ENCODE data around the gene EVX1.
A peak's percentile ranks its signal among the peaks of the same experiment; 100 is the strongest.

The EVX1 gene

DNA sequence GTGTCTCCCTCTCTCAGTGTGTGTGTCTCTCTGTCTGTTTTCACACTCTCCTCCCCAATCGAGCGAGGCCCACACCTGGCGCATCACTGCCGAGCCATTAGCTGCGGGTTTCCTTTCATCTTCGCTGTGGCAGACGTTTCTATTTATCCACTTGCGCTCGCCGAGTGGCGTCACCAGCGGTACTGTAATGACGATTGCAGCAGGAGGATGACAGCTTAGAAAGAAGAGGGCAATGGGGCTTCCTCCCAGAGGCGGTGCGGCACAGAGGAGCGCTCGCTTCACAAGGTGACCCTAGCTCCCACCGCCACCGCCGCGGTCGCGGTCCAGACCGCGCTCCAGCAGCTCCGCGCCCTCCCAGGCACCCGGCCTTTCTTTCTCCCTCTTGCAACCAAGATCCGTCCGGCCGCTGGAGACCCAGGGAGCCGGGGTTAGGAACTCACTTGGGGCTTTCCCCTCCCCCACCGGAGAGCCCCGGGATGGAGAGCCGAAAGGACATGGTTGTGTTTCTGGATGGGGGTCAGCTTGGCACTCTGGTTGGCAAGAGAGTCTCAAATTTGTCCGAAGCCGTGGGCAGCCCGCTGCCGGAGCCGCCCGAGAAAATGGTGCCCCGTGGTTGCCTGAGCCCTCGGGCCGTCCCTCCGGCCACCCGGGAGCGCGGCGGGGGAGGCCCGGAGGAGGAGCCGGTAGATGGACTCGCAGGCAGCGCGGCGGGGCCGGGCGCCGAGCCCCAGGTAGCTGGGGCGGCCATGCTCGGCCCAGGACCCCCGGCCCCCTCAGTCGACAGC lies at the start of gene EVX1:
Gene EVX1, plus strand, starts transcription at position 248 of the 785 bp plus-strand sequence. Its CDS starts 229 bp downstream, at position 477.
- DNase-seq, result no peak

DNA sequence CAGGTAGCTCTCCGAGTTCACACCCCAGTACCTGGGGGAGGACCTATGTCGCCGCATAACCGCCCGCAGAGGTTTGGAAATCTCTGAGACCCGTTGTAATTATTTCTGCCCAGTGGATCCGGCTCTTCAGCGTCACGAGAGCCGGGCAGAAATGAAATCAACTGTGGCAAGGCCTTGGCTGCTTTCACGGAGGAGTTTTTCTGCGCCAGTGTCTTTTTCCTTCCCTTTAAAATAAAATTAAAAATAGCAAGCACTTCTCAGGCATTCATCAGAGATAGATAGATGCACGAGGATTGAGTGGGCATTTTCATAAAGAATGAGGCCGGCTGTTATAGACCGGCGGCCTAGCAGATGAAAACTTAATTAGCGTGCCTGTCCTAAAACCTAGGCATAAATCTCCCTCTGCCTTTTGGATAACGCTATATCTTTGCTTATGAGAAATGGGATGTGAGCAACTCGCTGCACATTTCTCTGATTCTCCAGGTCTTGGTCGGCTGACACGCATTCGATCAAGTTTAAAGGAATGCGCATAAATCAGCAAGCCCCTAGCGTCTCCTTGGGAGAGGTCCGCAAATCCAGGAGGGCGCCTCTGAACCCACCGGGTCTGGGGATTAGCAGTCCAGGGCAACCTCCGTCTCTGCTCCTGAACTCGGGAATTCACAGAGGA lies 49.1 kb upstream of the EVX1 start:
- DNase-seq, result no peak

- DNase-seq, result no peak
These were observed 48.6 kb upstream of the EVX1 start for GRCh38 chr7:27194002-27194352.

DNA sequence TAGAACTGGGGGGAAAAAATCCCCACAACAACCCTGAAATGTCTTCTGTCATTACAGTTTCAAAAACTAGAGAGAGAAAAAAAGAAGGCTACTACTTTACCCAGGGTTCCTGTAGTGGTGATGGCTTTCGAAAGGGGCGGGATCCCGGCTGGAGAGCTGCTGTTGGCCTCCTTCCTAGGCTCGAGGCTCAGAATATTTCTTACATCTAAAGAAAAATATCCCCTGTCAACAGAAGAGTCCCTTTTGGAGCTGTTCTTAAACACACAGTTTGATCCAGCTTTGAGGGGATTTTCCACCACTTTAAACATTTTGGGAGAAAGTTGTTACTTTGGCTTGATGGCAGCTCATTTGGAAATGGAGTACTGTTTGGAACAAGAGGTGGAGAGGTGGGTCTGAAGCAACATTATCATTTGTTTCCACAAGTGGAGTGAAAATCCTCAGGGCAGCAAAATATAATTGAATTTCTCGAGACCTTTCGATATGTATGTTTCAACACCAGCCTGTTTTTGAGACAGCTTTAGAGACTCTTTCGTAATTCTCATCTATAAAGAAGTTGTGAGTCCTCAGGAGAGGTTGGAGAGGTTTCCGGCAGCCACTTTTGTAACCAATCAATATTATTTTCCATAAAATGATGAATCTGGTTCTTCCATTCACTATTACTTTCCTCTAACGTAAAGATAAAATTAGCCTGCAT lies 47.8 kb upstream of the EVX1 start:
- DNase-seq, result no peak

- peak; percentile 87 to 90 for DNase-seq
These were observed 46.3 kb upstream of the EVX1 start for GRCh38 chr7:27196287-27196767.

DNA sequence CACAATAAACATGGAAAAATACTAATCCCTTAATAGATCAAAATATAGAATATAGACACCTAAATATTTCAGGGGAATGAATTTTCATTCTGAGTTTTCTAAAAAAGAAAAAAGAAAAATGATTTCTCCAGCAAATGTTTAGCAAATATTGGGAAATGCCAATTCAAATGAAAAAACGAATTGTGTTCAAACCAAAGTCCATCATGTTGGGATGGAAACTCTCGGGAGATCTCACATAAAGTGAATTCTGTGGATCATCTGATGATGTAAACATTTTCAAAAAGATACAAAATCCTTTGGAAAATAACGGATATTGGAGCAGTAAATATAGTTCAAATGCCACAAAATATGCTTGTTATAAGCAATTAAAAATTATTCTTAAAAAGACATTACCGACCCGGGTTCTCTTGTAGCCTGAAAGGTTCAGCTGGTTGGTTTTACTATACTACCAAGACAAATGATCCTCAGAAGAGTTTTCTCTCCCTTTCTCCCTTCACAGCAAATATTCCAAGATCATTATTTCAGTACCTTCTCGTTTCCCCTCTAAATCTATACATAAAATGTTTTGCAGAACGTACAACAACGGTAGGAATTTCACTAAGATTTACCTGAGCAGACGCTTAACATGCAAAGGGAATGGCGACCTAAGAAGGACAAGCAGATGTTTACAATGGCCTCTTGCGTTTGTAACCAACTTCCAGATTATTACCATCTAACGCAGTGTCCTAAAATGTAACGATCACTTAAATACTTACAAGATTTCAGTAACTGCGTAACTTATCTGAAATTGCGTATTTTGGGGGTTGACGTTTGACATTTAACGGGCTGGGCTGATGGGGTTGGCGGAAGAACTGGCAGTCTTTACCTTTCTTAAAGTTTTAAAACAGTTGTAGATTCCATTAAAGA lies 45.2 kb upstream of the EVX1 start:
- no peak for DNase-seq

DNA sequence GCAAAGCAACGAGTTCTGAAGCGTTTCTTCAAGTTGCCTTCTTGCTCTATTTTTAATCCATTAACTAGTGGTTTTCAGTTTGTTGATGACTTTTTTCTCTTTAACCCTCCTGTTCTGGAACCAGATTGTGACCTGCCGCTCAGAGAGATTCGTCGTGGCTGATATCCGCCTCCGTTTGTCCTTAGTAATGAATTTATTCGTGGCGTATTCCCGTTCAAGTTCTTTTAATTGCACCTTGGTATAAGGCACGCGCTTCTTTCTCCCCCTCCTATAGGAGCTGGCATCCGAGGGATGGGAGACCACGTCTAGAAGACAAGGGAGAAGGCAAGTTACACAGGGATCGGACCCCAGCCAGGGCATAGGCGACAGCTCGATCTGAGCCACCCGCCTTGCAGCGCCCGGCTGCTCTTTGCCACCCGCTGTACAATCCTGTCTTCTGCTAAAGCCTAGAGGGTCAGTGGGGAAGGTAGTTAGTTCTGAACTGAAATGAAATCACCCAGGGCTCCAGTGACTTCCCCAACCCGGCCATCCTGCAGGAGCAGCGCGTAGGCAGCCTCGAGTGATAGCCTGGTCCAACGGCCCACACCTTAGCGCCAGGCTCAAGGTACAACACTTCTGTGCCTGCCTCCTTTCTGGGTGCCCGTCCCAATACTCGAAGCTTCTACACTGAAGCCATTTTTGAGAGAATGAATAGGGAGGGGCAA lies 44.3 kb upstream of the EVX1 start:
- DNase-seq, result no peak

DNA sequence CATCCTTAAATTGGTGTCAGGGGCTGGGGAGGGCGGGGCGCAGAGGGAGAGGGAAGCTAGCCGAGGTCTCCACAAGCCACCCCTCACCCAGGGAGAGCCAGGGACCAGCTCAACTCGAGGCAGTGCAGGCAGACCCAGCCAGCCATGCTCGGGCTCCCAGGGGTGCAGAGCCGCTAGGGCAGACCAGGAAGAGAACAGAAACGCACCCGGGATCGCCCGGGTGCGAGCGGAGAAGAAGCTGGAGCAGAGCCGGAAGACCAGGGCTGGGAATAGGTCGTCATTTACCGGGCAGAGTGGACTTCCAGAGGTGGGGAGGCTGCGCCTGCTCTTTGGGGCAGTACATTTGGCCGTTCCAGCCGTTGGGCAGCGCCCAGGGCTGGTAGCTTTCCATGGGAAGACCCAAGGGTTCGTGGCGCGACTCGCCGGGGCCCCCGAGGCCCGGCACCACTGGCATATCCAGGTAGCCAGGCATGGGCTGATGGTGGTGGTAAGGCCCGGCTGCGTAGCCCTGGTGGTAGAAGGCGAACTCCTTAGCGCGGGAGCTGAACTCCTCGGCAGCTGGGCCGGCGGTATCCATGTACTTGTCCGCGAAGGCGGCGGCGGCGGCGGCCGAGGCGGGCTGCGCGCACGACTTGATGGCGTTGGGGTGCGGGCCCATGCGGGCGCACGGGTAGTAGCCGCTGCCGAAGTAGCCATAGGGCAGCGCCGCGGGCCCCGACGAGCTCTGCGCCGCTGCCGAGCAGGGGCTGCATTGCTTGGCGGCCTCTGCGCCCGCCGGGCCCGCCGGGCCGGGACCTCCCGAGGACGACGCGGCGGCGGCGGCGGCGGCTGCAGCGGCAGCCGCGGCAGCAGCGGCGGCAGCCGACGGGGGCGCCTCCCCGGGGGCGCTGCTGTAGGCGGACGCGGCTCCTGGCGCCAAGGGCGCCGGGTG lies 43.5 kb upstream of the EVX1 start:
- DNase-seq, result no peak

DNA sequence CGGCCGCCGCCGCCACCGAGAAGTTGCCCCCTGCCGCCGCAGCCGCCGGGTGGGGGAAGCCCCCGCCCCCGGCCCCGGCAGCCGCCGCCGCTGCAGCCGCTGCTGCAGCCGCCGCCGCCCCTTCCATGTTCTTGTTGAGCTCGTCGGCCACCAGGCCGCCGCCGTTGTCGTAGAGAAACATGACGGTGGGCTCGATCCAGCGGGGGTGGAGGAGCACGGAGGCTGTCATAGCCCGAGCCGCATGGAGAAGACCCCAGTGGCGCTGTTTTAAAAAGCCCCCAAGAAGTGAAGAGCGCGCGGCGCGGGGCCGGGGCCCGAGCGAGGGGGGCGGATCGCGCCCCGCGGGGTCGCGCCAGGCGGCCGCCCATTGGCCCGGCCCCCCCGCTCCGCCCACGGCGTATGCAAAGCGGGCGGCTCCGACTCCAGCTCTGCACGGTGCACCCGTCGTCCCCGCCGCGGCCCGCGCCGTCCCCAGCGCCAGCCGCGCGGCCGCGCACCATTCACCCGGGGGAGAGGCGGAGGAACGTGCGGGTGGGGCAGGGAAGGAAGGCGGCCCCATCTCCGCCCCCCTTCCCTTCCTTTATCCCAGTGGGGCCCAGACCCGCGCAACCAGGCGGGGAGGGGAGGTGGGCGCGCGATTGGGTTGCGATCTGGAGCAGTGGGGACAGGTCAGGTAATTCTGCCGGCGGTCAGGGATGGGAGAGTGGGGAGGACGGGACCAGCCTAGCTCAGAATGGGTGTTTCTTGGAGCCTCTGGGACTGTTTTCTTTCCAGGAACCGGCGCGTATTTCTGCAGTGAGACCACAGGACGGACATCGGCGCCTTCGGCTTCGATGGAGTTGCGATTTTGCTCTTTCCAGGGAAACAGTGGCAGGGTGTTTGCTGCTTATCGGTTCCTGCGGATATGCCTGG lies 42.5 kb upstream of the EVX1 start, which contains the start of gene HOXA13:
Gene HOXA13, minus strand, starts transcription at position 243 of the 912 bp plus-strand sequence. Its CDS starts 14 bp downstream, at position 229.
- DNase-seq, result no peak

GRCh38 chr7:27200761-27201579 lies 41.6 kb upstream of the EVX1 start:
- DNase-seq, result no peak

DNA sequence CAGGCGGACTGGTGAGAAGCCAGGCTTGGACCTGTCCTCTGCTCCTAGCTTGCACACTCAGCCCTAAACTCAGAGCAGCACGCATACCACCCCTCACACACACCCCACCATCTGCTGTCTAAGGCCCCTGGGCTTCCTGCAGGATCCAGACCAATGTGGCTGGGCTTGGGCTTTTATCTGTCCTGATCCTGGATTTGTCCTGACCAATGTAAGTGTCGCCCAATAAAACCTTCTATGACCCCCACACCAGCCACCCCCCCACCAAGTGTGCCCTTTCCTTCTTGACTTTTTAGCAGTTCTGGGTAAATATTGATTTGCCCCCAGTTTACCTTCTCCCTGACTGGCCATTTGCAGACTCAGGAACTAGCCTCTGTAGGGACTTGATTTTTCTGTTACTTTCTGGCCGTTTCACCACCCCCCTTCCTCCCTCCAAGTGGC lies 41.0 kb upstream of the EVX1 start:
- DNase-seq, result no peak

- DNase-seq, result no peak
These were observed 40.4 kb upstream of the EVX1 start for GRCh38 chr7:27202018-27202861.

GRCh38 chr7:27202862-27203134 lies 39.8 kb upstream of the EVX1 start:
- no peak for DNase-seq

- DNase-seq, result no peak
These were observed 39.1 kb upstream of the EVX1 start for GRCh38 chr7:27203365-27203953.

DNA sequence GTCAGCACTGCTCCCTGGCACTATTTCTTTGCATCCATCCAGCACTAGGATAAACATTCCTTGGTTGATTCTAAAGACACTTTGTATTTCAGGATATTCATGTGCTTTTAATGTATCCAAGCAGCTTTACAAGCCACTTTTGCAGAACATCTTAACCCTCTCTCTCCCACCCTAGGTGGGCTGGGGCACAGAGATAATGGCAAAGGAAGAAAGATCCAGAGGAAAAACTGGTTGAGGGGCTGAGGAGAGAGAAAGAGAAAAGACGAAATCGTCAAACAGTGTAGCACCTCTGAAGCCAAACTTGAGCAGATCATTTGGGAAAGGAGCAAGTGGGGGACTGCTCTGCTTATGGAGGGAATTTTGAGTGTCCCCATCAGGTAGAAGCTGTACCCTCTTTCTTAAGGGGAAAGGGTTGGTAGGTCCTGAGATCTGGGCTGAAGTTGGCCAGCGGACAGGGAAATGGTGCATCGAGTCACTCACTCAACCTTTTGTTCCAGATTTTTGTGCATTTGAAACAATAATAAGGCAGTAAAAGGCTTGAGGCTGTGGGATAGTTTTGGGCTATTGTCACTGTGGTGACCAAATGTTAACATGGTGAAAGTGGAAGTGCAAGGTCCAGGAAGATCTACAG lies 38.5 kb upstream of the EVX1 start:
- DNase-seq, result no peak

DNA sequence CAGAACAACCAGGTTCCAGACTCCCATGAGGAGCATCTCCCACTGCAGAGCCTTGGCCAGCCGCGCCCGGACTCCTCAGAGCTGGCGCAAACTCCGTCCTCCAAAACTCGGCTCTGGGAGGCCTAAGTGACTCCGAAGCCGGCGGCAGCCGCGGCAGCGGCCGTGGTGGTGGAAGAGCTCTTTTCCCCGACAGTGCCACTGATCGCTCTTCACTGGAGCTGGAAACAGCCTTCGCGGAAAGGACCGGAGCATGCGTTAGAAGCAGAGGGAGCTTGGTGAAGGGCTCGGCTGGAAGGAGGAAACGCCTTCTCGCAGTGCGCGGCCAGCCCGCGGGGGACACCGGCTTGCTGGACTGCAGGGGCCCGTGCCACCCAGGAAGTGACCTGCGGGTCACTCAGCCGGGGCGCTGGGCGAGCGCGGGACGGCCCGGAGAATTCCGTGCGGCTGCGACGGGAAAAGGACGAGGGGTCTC lies 37.7 kb upstream of the EVX1 start:
- DNase-seq, result no peak
